Effector memory CD4-positive, alpha-beta T cell (primary cell): ENCODE results near the gene RFTN2.
"Not testable (repeated sequence)": the region's sequence is repeated elsewhere in the genome, so short reads cannot be mapped to it uniquely, and the experiment has no call there.

Experiments used
- DNase-seq, 3 donors: peaks; one replicate each; pipeline ENCODE4 v3.0.0-alpha.2; 2020
- H3K27ac ChIP-seq: 2 replicates; pipeline ENCODE4 v1.7.0; 2013; ENCODE audit warnings: mild to moderate bottlenecking, low read length, moderate library complexity; ENCODE audit not compliant: insufficient read depth, poor library complexity, severe bottlenecking
- H3K27me3 ChIP-seq: replicated peaks from 2 replicates; pipeline ENCODE4 v1.7.0; 2013; ENCODE audit warnings: mild to moderate bottlenecking, low read length; ENCODE audit not compliant: insufficient read depth, control insufficient read depth, poor library complexity, severe bottlenecking
- H3K36me3 ChIP-seq: 2 replicates; pipeline ENCODE4 v1.7.0; 2013; ENCODE audit warnings: mild to moderate bottlenecking, low read length, moderate library complexity; ENCODE audit not compliant: control insufficient read depth, insufficient read depth
- H3K4me1 ChIP-seq: 2 replicates; pipeline ENCODE4 v1.7.0; 2013; ENCODE audit warnings: low read length, mild to moderate bottlenecking; ENCODE audit not compliant: control insufficient read depth, insufficient read depth, poor library complexity, severe bottlenecking
- H3K4me3 ChIP-seq: 2 replicates; pipeline ENCODE4 v1.7.0; 2013; ENCODE audit warnings: low read length, low read depth, mild to moderate bottlenecking; ENCODE audit not compliant: insufficient read depth, poor library complexity, severe bottlenecking
- H3K9me3 ChIP-seq: 2 replicates; pipeline ENCODE4 v1.7.0; 2013; ENCODE audit warnings: mild to moderate bottlenecking, low read length, moderate library complexity; ENCODE audit not compliant: control insufficient read depth

RFTN2 gene

GRCh38 chr2:197657562-197657961 lies 17.8 kb downstream of the RFTN2 start:
- no peak for DNase-seq
- Histone ChIP-seq H3K27ac (no peak overlapping the region), H3K4me1 (no peaks in the 10 kb centered on the region), H3K27me3 (no peaks in the 10 kb centered on the region), H3K36me3 (no peaks in the 10 kb centered on the region), H3K9me3 (no peaks in the 10 kb centered on the region), H3K4me3 (no peak overlapping the region)

- no peaks in the 10 kb centered on the region for H3K27me3 ChIP-seq
- H3K4me3 ChIP-seq: no peak overlapping the region
- DNase-seq: no peak
- no peaks in the 10 kb centered on the region for H3K4me1 ChIP-seq
- H3K27ac ChIP-seq: no peak overlapping the region
- H3K9me3 ChIP-seq: no peaks in the 10 kb centered on the region
- H3K36me3 ChIP-seq: no peaks in the 10 kb centered on the region
Measured at GRCh38 chr2:197647961-197648690, 27.3 kb downstream of the RFTN2 start.

DNA sequence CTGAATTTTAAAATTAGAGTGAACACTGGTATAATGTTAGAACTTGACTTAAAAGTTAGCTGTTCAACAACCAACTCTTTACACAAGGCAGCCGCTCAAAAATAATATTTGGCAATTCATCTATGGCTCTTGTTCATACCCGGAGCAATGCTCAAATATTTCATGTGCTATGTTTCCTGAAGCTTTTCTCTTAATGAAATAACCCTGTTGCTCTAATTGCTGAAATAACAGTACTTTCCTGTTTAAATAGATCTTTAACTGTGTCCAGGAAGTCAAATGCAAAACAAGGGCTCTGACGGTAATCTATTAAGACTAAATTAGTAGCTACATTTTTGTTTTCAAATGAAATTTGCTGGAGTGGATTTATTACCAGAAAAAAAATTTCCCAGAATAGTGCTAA lies 33.7 kb downstream of the RFTN2 start:
- Histone ChIP-seq H3K4me1 (no peaks in the 10 kb centered on the region), H3K27ac (no peak overlapping the region), H3K36me3 (no peaks in the 10 kb centered on the region), H3K4me3 (no peak overlapping the region), H3K27me3 (no peaks in the 10 kb centered on the region), H3K9me3 (no peaks in the 10 kb centered on the region)
- DNase-seq: no peak

GRCh38 chr2:197640571-197641122 lies 34.7 kb downstream of the RFTN2 start:
- H3K36me3 ChIP-seq, H3K27me3 ChIP-seq, H3K4me3 ChIP-seq, DNase-seq, H3K9me3 ChIP-seq, H3K27ac ChIP-seq, H3K4me1 ChIP-seq: not testable (repeated sequence)

DNA sequence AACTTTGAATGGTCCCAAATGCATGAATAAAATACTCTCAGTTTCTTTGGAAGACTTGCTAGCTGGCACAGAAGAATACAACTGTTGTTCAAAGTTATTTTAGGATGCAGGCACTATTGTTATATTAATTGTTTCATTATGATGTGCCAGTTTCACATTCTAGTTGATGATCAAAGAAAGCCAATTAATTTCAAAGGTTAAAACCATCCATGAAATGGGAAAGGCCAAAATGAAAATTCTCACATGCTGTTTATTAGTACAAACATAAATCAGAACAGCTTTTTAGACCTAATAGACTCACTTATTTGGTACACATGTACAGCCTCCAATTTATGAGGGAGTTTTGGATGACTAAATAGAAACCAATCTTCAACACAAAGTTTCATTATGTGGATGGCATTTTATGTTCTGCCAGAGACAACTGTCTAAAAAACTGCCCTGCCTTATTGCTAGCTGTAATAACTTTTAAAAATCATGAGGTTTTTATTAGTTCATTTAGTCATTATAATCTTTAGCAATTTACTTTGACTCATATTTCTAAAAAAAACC lies 42.2 kb downstream of the RFTN2 start:
- Histone ChIP-seq H3K9me3 (no peaks in the 10 kb centered on the region), H3K27me3 (no peaks in the 10 kb centered on the region), H3K4me3 (no peak overlapping the region), H3K36me3 (no peaks in the 10 kb centered on the region), H3K27ac (no peak overlapping the region), H3K4me1 (no peaks in the 10 kb centered on the region)
- no peak for DNase-seq

DNA sequence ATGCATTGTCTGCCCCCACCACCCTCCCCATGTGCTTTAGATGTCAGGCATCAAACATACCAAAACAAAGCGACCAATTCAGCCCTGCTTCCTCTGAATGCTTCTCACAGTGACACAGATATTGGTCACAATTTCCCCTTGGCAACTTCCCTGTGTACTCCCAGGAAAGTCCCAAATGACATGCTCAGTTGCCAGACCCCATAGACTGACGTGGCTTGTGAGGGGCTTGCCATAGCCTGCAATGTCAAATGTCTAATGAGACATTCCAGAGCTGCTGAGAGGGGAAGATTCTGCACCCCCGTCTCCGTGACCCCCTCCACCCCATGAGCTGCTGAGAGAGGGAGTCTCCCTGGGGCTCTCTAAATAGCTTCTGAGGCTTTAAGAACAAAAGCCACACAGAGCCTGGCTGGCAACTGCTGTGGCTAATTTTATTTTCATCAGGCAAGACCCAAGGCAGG lies 47.3 kb downstream of the RFTN2 start:
- Histone ChIP-seq H3K36me3 (no peaks in the 10 kb centered on the region), H3K27me3 (no peaks in the 10 kb centered on the region), H3K4me3 (no peak overlapping the region), H3K4me1 (no peaks in the 10 kb centered on the region), H3K27ac (no peak overlapping the region), H3K9me3 (no peaks in the 10 kb centered on the region)
- DNase-seq: no peak

GRCh38 chr2:197626965-197627625 lies 48.3 kb downstream of the RFTN2 start:
- Histone ChIP-seq H3K27me3 (no peaks in the 10 kb centered on the region), H3K4me3 (no peak overlapping the region), H3K4me1 (no peaks in the 10 kb centered on the region), H3K27ac (no peak overlapping the region), H3K36me3 (no peaks in the 10 kb centered on the region), H3K9me3 (no peaks in the 10 kb centered on the region)
- DNase-seq: no peak

GRCh38 chr2:197620133-197620532 lies 55.3 kb downstream of the RFTN2 start:
- no peaks in the 10 kb centered on the region for H3K27me3 ChIP-seq
- H3K27ac ChIP-seq: no peak overlapping the region
- H3K9me3 ChIP-seq: no peaks in the 10 kb centered on the region
- no peaks in the 10 kb centered on the region for H3K4me1 ChIP-seq
- H3K36me3 ChIP-seq: no peaks in the 10 kb centered on the region
- no peak for DNase-seq
- H3K4me3 ChIP-seq: no peak overlapping the region

DNA sequence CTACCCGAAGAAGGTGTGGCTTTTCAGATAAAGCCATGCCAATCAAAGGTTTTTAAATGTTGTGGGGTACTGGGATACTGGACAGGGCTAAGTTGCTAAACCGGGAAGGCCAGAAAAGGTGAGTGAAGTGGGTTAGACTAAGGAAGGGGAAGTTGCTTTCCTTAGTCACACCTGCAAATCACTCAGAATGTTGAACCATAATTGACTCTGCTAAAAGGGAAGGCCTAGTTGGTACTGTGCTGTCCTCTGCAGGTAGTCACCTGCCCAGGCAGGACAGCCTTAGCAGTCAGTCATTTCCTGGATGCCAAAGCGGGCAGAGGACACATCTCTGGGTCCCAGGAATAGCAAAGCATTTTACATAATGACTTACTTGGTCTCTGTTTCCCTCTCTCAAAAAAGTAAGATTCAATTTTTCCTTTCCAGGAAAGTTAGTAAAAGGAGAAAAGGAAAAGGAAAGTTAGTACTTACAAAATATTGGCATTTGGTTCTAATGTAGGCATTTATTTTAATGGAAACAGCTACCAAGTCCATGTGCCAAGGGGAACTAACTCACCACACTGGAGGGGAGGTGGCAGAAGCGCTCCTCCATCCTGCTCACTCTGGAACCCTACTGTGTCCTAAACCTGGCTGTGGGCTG lies 60.3 kb downstream of the RFTN2 start:
- no peaks in the 10 kb centered on the region for H3K36me3 ChIP-seq
- DNase-seq: no peak
- H3K9me3 ChIP-seq: no peaks in the 10 kb centered on the region
- H3K27me3 ChIP-seq: no peaks in the 10 kb centered on the region
- peaks cover 4% of the 10 kb centered on the region for H3K4me1 ChIP-seq
- no peak overlapping the region for H3K27ac ChIP-seq
- H3K4me3 ChIP-seq: no peak overlapping the region

DNA sequence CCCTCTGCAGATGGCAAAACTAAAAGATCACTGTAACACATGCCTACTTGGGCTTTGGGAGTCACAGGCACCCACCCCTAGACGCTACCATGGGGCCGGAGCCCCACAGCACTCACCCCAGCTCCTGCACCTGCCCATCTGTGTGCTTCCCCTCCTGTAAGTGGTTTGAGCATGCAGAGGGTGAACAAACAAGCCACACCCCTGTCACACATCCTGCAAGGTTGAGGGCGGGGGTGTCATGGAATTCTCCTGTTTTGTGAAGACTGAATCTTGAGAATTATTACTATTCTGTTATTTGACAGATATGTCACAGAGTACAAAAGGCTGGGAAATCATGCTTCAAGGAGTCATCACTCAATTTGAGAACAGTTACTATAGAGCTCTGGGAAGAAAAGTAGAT lies 60.9 kb downstream of the RFTN2 start:
- Histone ChIP-seq H3K4me1 (peaks cover 4% of the 10 kb centered on the region), H3K4me3 (no peak overlapping the region), H3K36me3 (no peaks in the 10 kb centered on the region), H3K27ac (no peak overlapping the region), H3K27me3 (no peaks in the 10 kb centered on the region), H3K9me3 (no peaks in the 10 kb centered on the region)
- no peak for DNase-seq
